Neural cell (in vitro differentiated cells): Measurements from ENCODE around the gene ATAD1.

Experiments
- EZH2 ChIP-seq: fragments of 200-600, 300-800 bp; shearing (Covaris generic), sonication (generic); IDR thresholded peaks from 2 replicates; pipeline ENCODE4 v1.6.1; 2014; ENCODE audit warnings: antibody characterized with exemption, low read length, borderline replicate concordance, mild to moderate bottlenecking; ENCODE audit not compliant: insufficient read depth, poor library complexity, severe bottlenecking
- POLR2AphosphoS5 ChIP-seq: IDR thresholded peaks from 2 replicates; pipeline ENCODE4 v1.6.1; 2012
- RAD21 ChIP-seq: fragments of 450-650 bp; conservative IDR thresholded peaks from 2 replicates; pipeline ENCODE4 v1.6.1; 2014; ENCODE audit warnings: antibody characterized with exemption, mild to moderate bottlenecking, moderate library complexity

DNA sequence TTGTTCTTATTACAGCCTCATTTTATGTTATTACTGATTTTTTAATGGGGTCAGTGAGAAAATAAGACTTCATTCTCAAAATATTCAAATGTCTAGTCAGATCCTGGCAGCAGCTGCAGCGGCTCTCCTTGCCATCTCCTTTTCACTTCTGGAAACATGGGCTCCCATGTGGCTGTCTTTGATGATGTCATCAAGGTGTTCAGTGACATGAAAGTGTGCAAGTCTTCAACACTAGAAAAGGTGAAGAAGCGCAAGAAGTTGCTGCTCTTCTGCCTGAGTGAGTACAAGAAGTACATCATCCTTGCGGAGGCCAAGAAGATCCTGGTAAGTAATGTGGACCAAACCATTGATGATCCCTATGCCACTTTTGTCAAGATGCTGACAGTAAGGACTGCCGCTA, 25.7 kb upstream of the ATAD1 start:
- TF ChIP-seq POLR2AphosphoS5, result no peak
- TF ChIP-seq RAD21, result no peak
- no peak for TF ChIP-seq EZH2
